ENCODE measurements around the gene THUMPD1. TPM values are rescaled to one million over a fixed set of nuclear protein-coding genes. Genes with fewer than 3 reads are reported as not detected.

Gene THUMPD1
- total and polyA plus RNA-seq, 2 experiments from 2014 or later: 44.6 to 93.0 TPM

GRCh38 chr16:20696618-20697017 is 45.0 kb downstream of the THUMPD1 start:
- Mint-ChIP-seq H3K4me1 (0 out of 3 replicates have a peak, but pooled peaks cover 3% of the 10 kb centered on the region), H3K36me3 (ENCODE audit: low read depth) (no peaks in the 10 kb centered on the region), H3K27me3 (ENCODE audit: insufficient read depth, low read depth, poor library complexity) (no peaks in the 10 kb centered on the region), H3K9me3 (no peaks in the 10 kb centered on the region), H3K27ac (no peak overlapping the region), H3K4me3 (no peak overlapping the region)
- no peaks in the 10 kb centered on the region for H3K9me2 ChIP-seq (ENCODE audit: insufficient read depth)
- H3K4me1 ChIP-seq (ENCODE audit: insufficient read depth): no peaks in the 10 kb centered on the region
- no peaks in the 10 kb centered on the region for H3K27me3 ChIP-seq (ENCODE audit: insufficient read depth)
- no peaks in the 10 kb centered on the region for H3K79me2 ChIP-seq (replicated peaks; ENCODE audit: insufficient read depth)
- no peak overlapping the region for H3K4me2 ChIP-seq
- TF ChIP-seq JUNB (IDR thresholded peaks at IDR 0.05; ENCODE audit: unreplicated experiment) (no peak), ZNF331 (CRISPR knock-in tag; IDR thresholded peaks at IDR 0.05; ENCODE audit: low read depth) (no peak), ZNF114 (CRISPR knock-in tag; IDR thresholded peaks at IDR 0.05) (no peak), EZH2 (IDR thresholded peaks at IDR 0.05; ENCODE audit: low read depth, unreplicated experiment) (no peak), CREB1 (CRISPR knock-in tag; IDR thresholded peaks at IDR 0.05; ENCODE audit: low read depth) (no peak), ZNF462 (CRISPR knock-in tag; IDR thresholded peaks at IDR 0.05) (no peak), CTCF (conservative IDR thresholded peaks at IDR 0.05; ENCODE audit: low read depth in 2 of 2) (no peak)
- no peak overlapping the region for H3K4me3 ChIP-seq
- no peak overlapping the region for H2AFZ ChIP-seq
- H3F3A ChIP-seq (replicated peaks; ENCODE audit: low read depth): no peaks in the 10 kb centered on the region
- no peak overlapping the region for H3K27ac ChIP-seq (ENCODE audit: low read depth)
- H4K20me1 ChIP-seq (replicated peaks; ENCODE audit: insufficient read depth): no peaks in the 10 kb centered on the region
- no peaks in the 10 kb centered on the region for H3K36me3 ChIP-seq (ENCODE audit: insufficient read depth)
- no peak for DNase-seq (ENCODE audit: low spot score)
- ATAC-seq: no peak
